Upper lobe of left lung (tissue), 4 donors: ENCODE data around the gene WNT1.

Experiments
- CTCF ChIP-seq, 6 experiments: fragments of 450-650 bp in 4 of 6; fragments of 200-600 bp in 2 of 6; sonication (generic) in 2 of 6; IDR thresholded peaks; one replicate each; pipeline ENCODE4 v1.5.1; 2016 to 2019; ENCODE audit warnings: antibody characterized with exemption in 6 of 6
- EP300 ChIP-seq, 4 donors: sonication (generic); formaldehyde crosslinking; IDR thresholded peaks; one replicate each; pipeline ENCODE4 v1.5.1; 2017; ENCODE audit warnings: antibody characterized with exemption in 4 of 4, control low read depth in 2 of 4
- POLR2A ChIP-seq, 4 donors: fragments of 450-650 bp; IDR thresholded peaks; one replicate each; pipeline ENCODE4 v1.5.1; 2016 to 2017; ENCODE audit warnings: antibody characterized with exemption in 4 of 4, mild to moderate bottlenecking in 2 of 4
- POLR2AphosphoS5 ChIP-seq, 2 donors: sonication (generic); formaldehyde crosslinking; IDR thresholded peaks; one replicate each; pipeline ENCODE4 v1.5.1; 2017; ENCODE audit warnings: antibody characterized with exemption in 2 of 2

- TF ChIP-seq CTCF (IDR thresholded peaks at IDR 0.05) (no peak), POLR2AphosphoS5 (IDR thresholded peaks at IDR 0.05) (no peak), EP300 (IDR thresholded peaks at IDR 0.05) (no peak), POLR2A (IDR thresholded peaks at IDR 0.05) (no peak)
These were observed 25.4 kb upstream of the WNT1 start for GRCh38 chr12:48952691-48953090.
